ENCODE data around the gene MLXIP.

DNA sequence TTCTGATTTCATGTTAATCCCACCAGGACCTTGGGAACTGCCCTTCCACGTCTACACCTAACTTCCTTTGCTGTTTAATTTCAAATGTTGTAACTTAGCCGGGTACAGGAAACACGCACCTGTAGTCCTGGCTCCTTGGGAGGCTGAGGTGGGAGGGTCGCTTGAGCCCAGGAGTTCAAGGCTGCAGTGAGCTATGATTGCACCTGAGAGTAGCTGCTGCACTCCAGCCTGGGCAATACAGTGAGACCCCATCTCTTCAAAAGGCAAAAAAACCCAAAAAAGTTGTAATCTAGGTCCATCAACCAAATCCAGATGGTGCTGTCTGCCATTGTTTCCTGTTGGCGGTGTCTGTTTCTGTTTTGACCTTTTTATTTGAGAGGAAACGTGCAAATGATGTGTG, 42.4 kb upstream of the MLXIP start:
- TF ChIP-seq, protein P1, sequence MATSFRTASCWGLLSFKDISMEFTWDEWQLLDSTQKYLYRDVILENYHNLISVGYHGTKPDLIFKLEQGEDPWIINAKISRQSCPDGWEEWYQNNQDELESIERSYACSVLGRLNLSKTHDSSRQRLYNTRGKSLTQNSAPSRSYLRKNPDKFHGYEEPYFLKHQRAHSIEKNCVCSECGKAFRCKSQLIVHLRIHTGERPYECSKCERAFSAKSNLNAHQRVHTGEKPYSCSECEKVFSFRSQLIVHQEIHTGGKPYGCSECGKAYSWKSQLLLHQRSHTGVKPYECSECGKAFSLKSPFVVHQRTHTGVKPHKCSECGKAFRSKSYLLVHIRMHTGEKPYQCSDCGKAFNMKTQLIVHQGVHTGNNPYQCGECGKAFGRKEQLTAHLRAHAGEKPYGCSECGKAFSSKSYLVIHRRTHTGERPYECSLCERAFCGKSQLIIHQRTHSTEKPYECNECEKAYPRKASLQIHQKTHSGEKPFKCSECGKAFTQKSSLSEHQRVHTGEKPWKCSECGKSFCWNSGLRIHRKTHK (tag by site-specific recombination; IDR thresholded peaks at IDR 0.05) = no peak
- TF ChIP-seq, protein P2, sequence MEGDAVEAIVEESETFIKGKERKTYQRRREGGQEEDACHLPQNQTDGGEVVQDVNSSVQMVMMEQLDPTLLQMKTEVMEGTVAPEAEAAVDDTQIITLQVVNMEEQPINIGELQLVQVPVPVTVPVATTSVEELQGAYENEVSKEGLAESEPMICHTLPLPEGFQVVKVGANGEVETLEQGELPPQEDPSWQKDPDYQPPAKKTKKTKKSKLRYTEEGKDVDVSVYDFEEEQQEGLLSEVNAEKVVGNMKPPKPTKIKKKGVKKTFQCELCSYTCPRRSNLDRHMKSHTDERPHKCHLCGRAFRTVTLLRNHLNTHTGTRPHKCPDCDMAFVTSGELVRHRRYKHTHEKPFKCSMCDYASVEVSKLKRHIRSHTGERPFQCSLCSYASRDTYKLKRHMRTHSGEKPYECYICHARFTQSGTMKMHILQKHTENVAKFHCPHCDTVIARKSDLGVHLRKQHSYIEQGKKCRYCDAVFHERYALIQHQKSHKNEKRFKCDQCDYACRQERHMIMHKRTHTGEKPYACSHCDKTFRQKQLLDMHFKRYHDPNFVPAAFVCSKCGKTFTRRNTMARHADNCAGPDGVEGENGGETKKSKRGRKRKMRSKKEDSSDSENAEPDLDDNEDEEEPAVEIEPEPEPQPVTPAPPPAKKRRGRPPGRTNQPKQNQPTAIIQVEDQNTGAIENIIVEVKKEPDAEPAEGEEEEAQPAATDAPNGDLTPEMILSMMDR (tag by site-specific recombination; IDR thresholded peaks at IDR 0.05) = no peak
- no peak for TF ChIP-seq ZBTB8A (tag by site-specific recombination; IDR thresholded peaks at IDR 0.05)
- TF ChIP-seq ZNF558 (tag by site-specific recombination; IDR thresholded peaks at IDR 0.05) = no peak
- TF ChIP-seq, protein P3, sequence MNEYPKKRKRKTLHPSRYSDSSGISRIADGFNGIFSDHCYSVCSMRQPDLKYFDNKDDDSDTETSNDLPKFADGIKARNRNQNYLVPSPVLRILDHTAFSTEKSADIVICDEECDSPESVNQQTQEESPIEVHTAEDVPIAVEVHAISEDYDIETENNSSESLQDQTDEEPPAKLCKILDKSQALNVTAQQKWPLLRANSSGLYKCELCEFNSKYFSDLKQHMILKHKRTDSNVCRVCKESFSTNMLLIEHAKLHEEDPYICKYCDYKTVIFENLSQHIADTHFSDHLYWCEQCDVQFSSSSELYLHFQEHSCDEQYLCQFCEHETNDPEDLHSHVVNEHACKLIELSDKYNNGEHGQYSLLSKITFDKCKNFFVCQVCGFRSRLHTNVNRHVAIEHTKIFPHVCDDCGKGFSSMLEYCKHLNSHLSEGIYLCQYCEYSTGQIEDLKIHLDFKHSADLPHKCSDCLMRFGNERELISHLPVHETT (tag by site-specific recombination; IDR thresholded peaks at IDR 0.05) = no peak
- TF ChIP-seq KLF10 (tag by site-specific recombination; IDR thresholded peaks at IDR 0.05) = no peak
- no peak for TF ChIP-seq ZNF23 (tag by site-specific recombination; IDR thresholded peaks at IDR 0.05; ENCODE audit: borderline replicate concordance)
- no peak for TF ChIP-seq ZBTB21 (tag by site-specific recombination; IDR thresholded peaks at IDR 0.05)
- TF ChIP-seq TCF7L2 (IDR thresholded peaks at IDR 0.05; ENCODE audit: borderline replicate concordance, low read depth, low read length) = no peak
- TF ChIP-seq, protein P4, sequence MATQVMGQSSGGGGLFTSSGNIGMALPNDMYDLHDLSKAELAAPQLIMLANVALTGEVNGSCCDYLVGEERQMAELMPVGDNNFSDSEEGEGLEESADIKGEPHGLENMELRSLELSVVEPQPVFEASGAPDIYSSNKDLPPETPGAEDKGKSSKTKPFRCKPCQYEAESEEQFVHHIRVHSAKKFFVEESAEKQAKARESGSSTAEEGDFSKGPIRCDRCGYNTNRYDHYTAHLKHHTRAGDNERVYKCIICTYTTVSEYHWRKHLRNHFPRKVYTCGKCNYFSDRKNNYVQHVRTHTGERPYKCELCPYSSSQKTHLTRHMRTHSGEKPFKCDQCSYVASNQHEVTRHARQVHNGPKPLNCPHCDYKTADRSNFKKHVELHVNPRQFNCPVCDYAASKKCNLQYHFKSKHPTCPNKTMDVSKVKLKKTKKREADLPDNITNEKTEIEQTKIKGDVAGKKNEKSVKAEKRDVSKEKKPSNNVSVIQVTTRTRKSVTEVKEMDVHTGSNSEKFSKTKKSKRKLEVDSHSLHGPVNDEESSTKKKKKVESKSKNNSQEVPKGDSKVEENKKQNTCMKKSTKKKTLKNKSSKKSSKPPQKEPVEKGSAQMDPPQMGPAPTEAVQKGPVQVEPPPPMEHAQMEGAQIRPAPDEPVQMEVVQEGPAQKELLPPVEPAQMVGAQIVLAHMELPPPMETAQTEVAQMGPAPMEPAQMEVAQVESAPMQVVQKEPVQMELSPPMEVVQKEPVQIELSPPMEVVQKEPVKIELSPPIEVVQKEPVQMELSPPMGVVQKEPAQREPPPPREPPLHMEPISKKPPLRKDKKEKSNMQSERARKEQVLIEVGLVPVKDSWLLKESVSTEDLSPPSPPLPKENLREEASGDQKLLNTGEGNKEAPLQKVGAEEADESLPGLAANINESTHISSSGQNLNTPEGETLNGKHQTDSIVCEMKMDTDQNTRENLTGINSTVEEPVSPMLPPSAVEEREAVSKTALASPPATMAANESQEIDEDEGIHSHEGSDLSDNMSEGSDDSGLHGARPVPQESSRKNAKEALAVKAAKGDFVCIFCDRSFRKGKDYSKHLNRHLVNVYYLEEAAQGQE (tag by site-specific recombination; IDR thresholded peaks at IDR 0.05) = no peak

Measured in HEK293 (cell line).